ENCODE results near the gene PHF1.

DNA sequence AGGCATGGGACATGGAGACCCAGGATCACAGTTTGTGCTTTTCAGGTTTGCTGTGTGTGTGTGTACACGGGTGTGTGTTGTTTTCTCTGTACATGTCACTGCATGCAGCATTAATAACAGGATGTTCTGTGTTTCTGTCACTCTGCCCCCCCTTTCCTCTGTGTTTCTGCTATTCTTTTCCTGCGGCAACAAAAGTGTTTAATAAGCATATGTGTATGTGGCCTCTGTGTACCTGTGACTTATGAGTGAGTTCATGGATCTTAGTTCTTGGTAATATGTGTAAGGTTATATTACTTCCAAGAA is 18.9 kb downstream of the PHF1 start:
- TF ChIP-seq, protein P1, sequence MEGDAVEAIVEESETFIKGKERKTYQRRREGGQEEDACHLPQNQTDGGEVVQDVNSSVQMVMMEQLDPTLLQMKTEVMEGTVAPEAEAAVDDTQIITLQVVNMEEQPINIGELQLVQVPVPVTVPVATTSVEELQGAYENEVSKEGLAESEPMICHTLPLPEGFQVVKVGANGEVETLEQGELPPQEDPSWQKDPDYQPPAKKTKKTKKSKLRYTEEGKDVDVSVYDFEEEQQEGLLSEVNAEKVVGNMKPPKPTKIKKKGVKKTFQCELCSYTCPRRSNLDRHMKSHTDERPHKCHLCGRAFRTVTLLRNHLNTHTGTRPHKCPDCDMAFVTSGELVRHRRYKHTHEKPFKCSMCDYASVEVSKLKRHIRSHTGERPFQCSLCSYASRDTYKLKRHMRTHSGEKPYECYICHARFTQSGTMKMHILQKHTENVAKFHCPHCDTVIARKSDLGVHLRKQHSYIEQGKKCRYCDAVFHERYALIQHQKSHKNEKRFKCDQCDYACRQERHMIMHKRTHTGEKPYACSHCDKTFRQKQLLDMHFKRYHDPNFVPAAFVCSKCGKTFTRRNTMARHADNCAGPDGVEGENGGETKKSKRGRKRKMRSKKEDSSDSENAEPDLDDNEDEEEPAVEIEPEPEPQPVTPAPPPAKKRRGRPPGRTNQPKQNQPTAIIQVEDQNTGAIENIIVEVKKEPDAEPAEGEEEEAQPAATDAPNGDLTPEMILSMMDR (conservative IDR thresholded peaks at IDR 0.05 in 1 of 2, IDR thresholded peaks at IDR 0.05 in 1 of 2; ENCODE audit: extremely low read depth in 1 of 2, insufficient read depth in 1 of 2, low read depth in 1 of 2, low read length in 2 of 2): no peak
- TF ChIP-seq EZH2 (IDR thresholded peaks at IDR 0.05; ENCODE audit: borderline replicate concordance, low read length): no peak

Measured in mammary epithelial cell (primary cell).